SK-N-SH treated with all-trans-retinoic acid at 6 μM for 48 hours (cell line): ENCODE results near the gene KCNC3.

Experiments used
- ARNTL ChIP-seq: fragments of 450-650 bp; formaldehyde crosslinking; IDR thresholded peaks from 2 replicates; pipeline ENCODE4 v1.5.0; 2020; ENCODE audit warnings: low read depth, mild to moderate bottlenecking, moderate library complexity, borderline replicate concordance
- CSRNP3 ChIP-seq: fragments of 250-450 bp; sonication (Bioruptor Pico); IDR thresholded peaks from 2 replicates; pipeline ENCODE4 v1.5.1; 2021; ENCODE audit warnings: mild to moderate bottlenecking, moderate library complexity
- RARB ChIP-seq: fragments of 250-450 bp; sonication (Bioruptor Pico); IDR thresholded peaks from 2 replicates; pipeline ENCODE4 v1.8.0; 2021; ENCODE audit warnings: mild to moderate bottlenecking, moderate library complexity
- ZC3H10 ChIP-seq: fragments of 250-450 bp; sonication (Bioruptor Pico); IDR thresholded peaks from 2 replicates; pipeline ENCODE4 v1.5.1; 2021; ENCODE audit warnings: mild to moderate bottlenecking, moderate library complexity
- ZNF70 ChIP-seq: fragments of 450-650 bp; formaldehyde crosslinking; IDR thresholded peaks from 2 replicates; pipeline ENCODE4 v1.5.0; 2020; ENCODE audit warnings: mild to moderate bottlenecking, moderate library complexity
- ZNF8 ChIP-seq: fragments of 450-650 bp; formaldehyde crosslinking; IDR thresholded peaks from 2 replicates; pipeline ENCODE4 v1.5.0; 2020; ENCODE audit warnings: mild to moderate bottlenecking, moderate library complexity

- TF ChIP-seq ZC3H10 (CRISPR knock-in tag) = no peak
- no peak for TF ChIP-seq ZNF70 (CRISPR knock-in tag)
- no peak for TF ChIP-seq RARB (CRISPR knock-in tag)
- TF ChIP-seq CSRNP3 (CRISPR knock-in tag) = no peak
- TF ChIP-seq ZNF8 (CRISPR knock-in tag) = no peak
- TF ChIP-seq ARNTL (CRISPR knock-in tag) = no peak
These were observed 28.2 kb downstream of the KCNC3 start for GRCh38 chr19:50300814-50301606.
